BE2C (cell line): Measurements from ENCODE around the gene PSD2.

Experiments used
- DNase-seq: peaks from one replicate; pipeline ENCODE4 v3.0.0-alpha.2; 2020
- H3K27me3 ChIP-seq: fragments of 250-450 bp; sonication (Bioruptor Pico); 2 replicates; pipeline ENCODE4 v1.5.1; 2020; ENCODE audit warnings: mild to moderate bottlenecking
- H3K36me3 ChIP-seq: fragments of 250-450 bp; sonication (Bioruptor Pico); 2 replicates; pipeline ENCODE4 v1.5.1; 2020; ENCODE audit warnings: mild to moderate bottlenecking
- H3K4me1 ChIP-seq: fragments of 250-450 bp; sonication (Bioruptor Pico); 2 replicates; pipeline ENCODE4 v1.5.1; 2020
- H3K4me3 ChIP-seq: 2 replicates; pipeline ENCODE4 v1.5.1; 2011; ENCODE audit warnings: low read depth, low read length
- H3K9me3 ChIP-seq: fragments of 250-450 bp; sonication (Bioruptor Pico); 2 replicates; pipeline ENCODE4 v1.5.1; 2020
- TF ChIP-seq, protein P1 (sequence below): IDR thresholded peaks from 2 replicates; pipeline ENCODE4 v1.5.1; 2012; ENCODE audit warnings: mild to moderate bottlenecking, low read depth, low read length

PSD2 gene

DNA sequence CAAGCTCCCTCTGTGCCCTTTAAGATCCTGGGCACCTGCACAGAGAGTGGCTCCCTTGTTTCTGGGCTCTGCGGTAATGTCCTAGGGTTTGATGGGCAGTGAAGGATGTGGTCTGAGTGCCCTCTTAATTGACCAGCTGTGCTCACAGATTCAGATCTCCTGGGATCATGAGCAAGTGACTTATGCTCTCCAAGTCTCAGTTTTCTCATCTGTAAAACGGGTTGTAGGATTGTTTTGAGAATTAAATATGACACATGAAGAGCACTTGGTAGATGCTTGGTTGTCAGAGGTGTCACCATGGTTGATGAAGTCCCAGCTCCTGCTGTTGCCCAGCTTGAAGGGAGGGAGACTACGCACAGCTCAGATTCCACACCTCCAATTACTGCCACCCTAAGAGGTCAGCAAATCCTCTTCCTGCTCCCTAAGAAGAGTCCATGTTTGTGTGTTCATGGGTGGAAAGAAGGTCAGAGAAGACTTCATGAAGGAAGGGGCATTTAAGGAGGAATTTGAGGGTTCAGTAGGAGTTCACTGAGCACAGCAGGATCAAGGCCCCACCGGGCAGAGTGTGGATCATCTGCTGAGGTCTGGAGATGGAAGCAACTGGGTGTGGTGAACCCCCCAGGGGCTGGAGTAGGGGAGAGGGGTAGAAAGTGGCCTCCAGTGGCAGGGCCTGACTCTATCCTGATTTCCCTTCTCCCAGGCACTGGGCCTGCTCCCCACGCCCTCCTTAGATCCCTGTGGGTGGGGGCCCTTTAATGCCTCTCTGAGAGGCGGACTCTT lies 1.4 kb upstream of the PSD2 start:
- Histone ChIP-seq H3K27me3 (peaks cover 31% of the 10 kb centered on the region), H3K4me3 (no peak overlapping the region), H3K36me3 (no peaks in the 10 kb centered on the region), H3K9me3 (no peaks in the 10 kb centered on the region), H3K4me1 (no peaks in the 10 kb centered on the region)
- no peak for DNase-seq
- TF ChIP-seq, protein P1, sequence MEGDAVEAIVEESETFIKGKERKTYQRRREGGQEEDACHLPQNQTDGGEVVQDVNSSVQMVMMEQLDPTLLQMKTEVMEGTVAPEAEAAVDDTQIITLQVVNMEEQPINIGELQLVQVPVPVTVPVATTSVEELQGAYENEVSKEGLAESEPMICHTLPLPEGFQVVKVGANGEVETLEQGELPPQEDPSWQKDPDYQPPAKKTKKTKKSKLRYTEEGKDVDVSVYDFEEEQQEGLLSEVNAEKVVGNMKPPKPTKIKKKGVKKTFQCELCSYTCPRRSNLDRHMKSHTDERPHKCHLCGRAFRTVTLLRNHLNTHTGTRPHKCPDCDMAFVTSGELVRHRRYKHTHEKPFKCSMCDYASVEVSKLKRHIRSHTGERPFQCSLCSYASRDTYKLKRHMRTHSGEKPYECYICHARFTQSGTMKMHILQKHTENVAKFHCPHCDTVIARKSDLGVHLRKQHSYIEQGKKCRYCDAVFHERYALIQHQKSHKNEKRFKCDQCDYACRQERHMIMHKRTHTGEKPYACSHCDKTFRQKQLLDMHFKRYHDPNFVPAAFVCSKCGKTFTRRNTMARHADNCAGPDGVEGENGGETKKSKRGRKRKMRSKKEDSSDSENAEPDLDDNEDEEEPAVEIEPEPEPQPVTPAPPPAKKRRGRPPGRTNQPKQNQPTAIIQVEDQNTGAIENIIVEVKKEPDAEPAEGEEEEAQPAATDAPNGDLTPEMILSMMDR, result no peak

DNA sequence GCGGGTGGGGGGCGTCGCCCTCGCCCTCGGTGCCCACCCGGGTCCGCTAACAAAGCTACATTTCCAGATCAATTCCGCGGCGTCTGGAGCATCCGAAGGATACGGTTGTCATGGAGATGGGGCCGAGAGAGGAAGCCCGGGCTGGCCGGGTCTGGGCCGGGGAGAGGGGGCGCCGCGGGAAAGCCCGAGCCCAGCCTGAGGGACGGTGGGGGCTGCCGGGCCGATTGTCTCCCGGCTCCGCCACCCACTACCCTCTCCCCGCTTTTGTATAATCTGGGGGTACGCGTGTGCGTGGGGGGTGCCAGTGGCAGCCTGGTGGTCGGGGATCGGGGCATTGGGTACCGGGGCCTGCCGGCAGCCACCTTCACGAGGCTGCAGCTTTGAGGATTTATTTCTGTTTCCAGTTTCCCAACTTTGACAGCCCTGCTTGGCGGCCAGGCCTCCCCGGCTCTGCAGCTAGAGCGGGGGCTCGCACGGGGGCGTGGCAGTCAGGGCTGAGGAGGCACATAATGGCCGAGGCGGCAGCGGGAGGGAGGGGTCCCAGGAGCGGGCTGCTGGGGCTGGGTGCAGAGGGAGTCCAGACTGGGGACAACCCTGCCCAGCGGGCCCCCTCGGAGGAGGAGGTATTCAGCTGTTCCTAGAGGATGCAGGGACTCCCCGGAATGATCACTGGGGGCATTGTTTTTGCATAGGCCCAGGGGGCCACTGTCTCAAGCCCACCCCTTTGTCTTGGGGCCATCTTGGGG lies 626 bp downstream of the PSD2 start:
- TF ChIP-seq, protein P1, result no peak
- peak overlapping the region; percentile 1; the same call in 1 of the 2 replicates for H3K4me3 ChIP-seq
- peaks cover 31% of the 10 kb centered on the region for H3K27me3 ChIP-seq
- H3K4me1 ChIP-seq, result no peaks in the 10 kb centered on the region
- DNase-seq, result peak; percentile 35
- no peaks in the 10 kb centered on the region for H3K36me3 ChIP-seq
- no peaks in the 10 kb centered on the region for H3K9me3 ChIP-seq

DNA sequence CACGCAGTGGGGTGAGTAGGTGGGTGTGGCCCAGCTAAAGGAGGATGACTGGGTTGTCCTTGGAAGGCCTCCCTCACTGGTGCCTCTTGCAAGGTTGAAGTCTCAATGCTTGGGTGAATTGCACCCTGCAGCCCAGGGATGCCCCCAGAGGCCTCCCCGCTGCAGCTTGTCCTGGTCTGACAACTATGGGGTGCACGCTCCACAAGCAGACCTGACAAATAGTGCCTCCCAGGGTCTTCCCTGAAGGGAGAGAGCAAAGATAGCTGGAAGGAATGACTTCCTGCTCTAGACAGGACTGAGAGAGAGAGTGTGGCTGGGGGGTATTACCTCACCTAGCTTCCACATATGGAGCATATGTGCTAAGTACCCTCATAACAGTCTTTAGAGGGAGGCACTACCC lies 1.7 kb downstream of the PSD2 start:
- TF ChIP-seq, protein P1, result no peak
- no peaks in the 10 kb centered on the region for H3K36me3 ChIP-seq
- DNase-seq, result no peak
- H3K4me3 ChIP-seq, result no peak overlapping the region
- H3K9me3 ChIP-seq, result no peaks in the 10 kb centered on the region
- H3K27me3 ChIP-seq, result peaks cover 31% of the 10 kb centered on the region
- no peaks in the 10 kb centered on the region for H3K4me1 ChIP-seq

DNA sequence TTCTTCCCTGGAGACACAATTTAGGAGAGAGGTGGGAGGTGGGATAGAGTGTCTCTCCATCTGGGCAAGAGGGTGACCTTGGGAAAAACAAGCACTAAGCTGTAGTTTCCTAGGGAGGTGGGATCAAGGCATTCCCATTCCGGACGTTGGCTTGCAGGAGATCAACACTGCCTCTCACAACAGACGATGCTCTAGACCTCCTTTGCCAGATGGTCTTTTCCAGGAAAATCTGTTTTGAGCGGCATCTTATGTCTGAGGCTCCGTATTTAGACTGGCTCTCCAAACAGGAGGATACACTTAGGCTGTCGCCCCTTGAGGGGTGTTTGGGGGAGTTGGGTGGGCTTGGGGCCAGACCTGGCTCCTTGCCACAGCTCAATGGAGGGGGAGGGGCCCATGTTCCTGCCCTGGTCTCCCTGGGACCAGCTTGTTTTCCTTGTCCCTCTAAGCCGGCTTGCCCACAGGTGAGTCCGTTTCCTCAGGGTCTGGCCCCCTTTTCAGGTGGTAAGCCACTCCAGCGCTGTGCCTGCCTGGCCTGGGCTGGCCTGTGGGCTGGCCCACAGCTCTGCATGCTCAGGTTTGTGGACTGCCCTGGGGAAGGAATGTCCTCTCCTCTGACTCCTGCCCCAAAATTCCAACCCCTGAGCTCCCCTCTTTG lies 2.4 kb downstream of the PSD2 start:
- Histone ChIP-seq H3K27me3 (peaks cover 31% of the 10 kb centered on the region), H3K4me1 (no peaks in the 10 kb centered on the region), H3K36me3 (no peaks in the 10 kb centered on the region), H3K4me3 (no peak overlapping the region), H3K9me3 (no peaks in the 10 kb centered on the region)
- DNase-seq, result no peak
- TF ChIP-seq, protein P1, result no peak

DNA sequence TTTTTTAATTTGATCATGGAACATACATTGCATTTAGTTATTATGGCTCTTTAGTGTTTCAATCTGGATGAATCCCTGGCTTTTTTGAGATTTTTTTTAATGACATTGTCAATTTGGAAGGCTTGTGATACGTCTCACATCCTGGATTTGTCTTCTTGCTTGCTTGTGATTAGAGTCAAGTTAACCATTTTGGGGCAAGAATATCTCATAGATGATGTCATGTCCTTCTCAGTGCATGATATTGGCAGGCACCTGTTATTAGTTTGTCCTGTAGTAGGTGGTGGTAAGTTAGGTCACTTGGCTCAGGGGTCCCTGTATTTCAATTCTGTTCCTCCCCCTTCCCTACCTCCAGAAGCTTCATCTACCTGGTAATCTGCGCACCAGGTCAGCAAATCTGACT lies 3.3 kb downstream of the PSD2 start:
- H3K4me3 ChIP-seq, result no peak overlapping the region
- H3K4me1 ChIP-seq, result no peaks in the 10 kb centered on the region
- H3K9me3 ChIP-seq, result no peaks in the 10 kb centered on the region
- peaks cover 31% of the 10 kb centered on the region for H3K27me3 ChIP-seq
- TF ChIP-seq, protein P1, result no peak
- DNase-seq, result no peak
- no peaks in the 10 kb centered on the region for H3K36me3 ChIP-seq
